PC-9 (cell line): ENCODE results near the gene ZWILCH. TPM values are rescaled to one million over a fixed set of nuclear protein-coding genes. Genes with fewer than 3 reads are reported as not detected.

Experiments used
- BruUV-seq: library from RNA; stranded (reverse); fragments of 400-500 nt; replicated peaks from 2 replicates; lab custom pipeline; 2021; lab: Mats Ljungman, UMichigan
- CTCF ChIA-PET: fragments of 300-600 bp; sonication (Branson Sonifier 250); formaldehyde crosslinking; loops from one replicate; lab custom pipeline; 2022; ENCODE audit warnings: antibody characterized with exemption; lab: Charles Lee
- POLR2A ChIA-PET: fragments of 300-600 bp; sonication (Branson Sonifier 250); formaldehyde crosslinking; loops from one replicate; lab custom pipeline; 2022; ENCODE audit warnings: antibody characterized with exemption; ENCODE audit not compliant: unreplicated experiment; lab: Charles Lee
- DNase-seq, 2 experiments: peaks; one replicate each; pipeline versions ENCODE4 v3.0.0 to v3.0.0-alpha.2; 2015 to 2022; ENCODE audit warnings: mixed read lengths in 1 of 2
- H2AFZ ChIP-seq: fragments of 200-600 bp; sonication (generic); 2 replicates; pipeline ENCODE4 v1.8.1; 2017; ENCODE audit warnings: antibody characterized with exemption
- H3F3A ChIP-seq: fragments of 200-600 bp; sonication (generic); 2 replicates; pipeline ENCODE4 v1.8.1; 2017; ENCODE audit warnings: antibody characterized with exemption, mild to moderate bottlenecking, low read depth; ENCODE audit not compliant: insufficient read depth
- H3K27ac ChIP-seq: fragments of 200-600 bp; sonication (generic); 2 replicates; pipeline ENCODE4 v1.6.1; 2016; ENCODE audit warnings: mixed run types
- H3K27me3 ChIP-seq: fragments of 200-600 bp; sonication (generic); 2 replicates; pipeline ENCODE4 v1.6.1; 2016; ENCODE audit warnings: low read depth, mixed run types; ENCODE audit not compliant: insufficient read depth
- H3K36me3 ChIP-seq: fragments of 200-600 bp; sonication (generic); 2 replicates; pipeline ENCODE4 v1.6.1; 2016; ENCODE audit warnings: low read depth, mixed run types
- H3K4me1 ChIP-seq: fragments of 200-600 bp; sonication (generic); replicated peaks from 2 replicates; pipeline ENCODE4 v1.6.1; 2016; ENCODE audit warnings: mixed run types; ENCODE audit not compliant: insufficient read depth
- H3K4me2 ChIP-seq: fragments of 200-600 bp; sonication (generic); 2 replicates; pipeline ENCODE4 v1.6.1; 2017; ENCODE audit warnings: mixed run types
- H3K4me3 ChIP-seq: fragments of 200-600 bp; sonication (generic); 2 replicates; pipeline ENCODE4 v1.6.1; 2016; ENCODE audit warnings: mixed run types
- H3K79me2 ChIP-seq: fragments of 200-600 bp; sonication (generic); 2 replicates; pipeline ENCODE4 v1.6.1; 2017; ENCODE audit warnings: low read depth, mixed run types
- H3K9me2 ChIP-seq: fragments of 200-600 bp; sonication (generic); 2 replicates; pipeline ENCODE4 v1.8.1; 2017; ENCODE audit warnings: mild to moderate bottlenecking; ENCODE audit not compliant: insufficient read depth
- H3K9me3 ChIP-seq: fragments of 200-600 bp; sonication (generic); 2 replicates; pipeline ENCODE4 v1.8.1; 2016; ENCODE audit warnings: low read depth; ENCODE audit not compliant: insufficient read depth
- H4K20me1 ChIP-seq: fragments of 200-600 bp; sonication (generic); 2 replicates; pipeline ENCODE4 v1.8.1; 2017; ENCODE audit not compliant: insufficient read depth
- EZH2 ChIP-seq: fragments of 200-600 bp; sonication (generic); IDR thresholded peaks from 2 replicates; pipeline ENCODE4 v1.8.0; 2017; ENCODE audit warnings: antibody characterized with exemption, low read depth
- intact Hi-C: fragments of 100-400 bp; cut with micrococcal nuclease; formaldehyde crosslinking; loops from one replicate; pipeline ENCODE4 v1.10.0; 2022; ENCODE audit not compliant: unreplicated experiment
- total RNA-seq: library from RNA; stranded (reverse); gene quantifications from 2 replicates; pipeline ENCODE4 v1.2.3, GENCODE V29; 2021
- TF ChIP-seq, protein P1 (sequence below): fragments of 200-600 bp; sonication (generic); conservative IDR thresholded peaks from 2 replicates; pipeline ENCODE4 v1.6.1; 2017; ENCODE audit warnings: mixed run types, antibody characterized with exemption, mild to moderate bottlenecking, moderate library complexity

Gene ZWILCH
- total RNA-seq, 1 experiment from 2014 or later: 26.3 TPM

DNA sequence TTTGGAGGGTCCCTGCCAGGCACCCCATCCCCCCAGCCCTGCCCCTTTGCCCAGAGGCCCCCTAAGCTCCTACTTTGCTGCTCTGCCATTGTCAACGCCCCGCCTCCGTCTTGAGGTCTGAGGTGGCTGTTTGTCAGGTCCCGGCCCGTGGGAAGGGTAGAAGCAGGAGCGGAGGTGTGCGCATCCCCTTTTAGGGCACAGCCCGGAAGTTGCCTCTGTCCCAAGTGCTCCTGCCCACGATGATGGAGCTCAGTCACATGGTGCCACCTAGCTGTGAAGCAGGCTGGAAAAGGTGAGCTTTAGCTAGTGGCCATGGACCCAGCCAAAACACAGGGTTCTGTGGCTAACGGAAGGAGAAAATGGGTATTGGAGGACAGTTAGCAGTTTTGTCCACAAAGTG, 89.2 kb downstream of the ZWILCH start:
- TF ChIP-seq EZH2: no peak
- TF ChIP-seq, protein P1, sequence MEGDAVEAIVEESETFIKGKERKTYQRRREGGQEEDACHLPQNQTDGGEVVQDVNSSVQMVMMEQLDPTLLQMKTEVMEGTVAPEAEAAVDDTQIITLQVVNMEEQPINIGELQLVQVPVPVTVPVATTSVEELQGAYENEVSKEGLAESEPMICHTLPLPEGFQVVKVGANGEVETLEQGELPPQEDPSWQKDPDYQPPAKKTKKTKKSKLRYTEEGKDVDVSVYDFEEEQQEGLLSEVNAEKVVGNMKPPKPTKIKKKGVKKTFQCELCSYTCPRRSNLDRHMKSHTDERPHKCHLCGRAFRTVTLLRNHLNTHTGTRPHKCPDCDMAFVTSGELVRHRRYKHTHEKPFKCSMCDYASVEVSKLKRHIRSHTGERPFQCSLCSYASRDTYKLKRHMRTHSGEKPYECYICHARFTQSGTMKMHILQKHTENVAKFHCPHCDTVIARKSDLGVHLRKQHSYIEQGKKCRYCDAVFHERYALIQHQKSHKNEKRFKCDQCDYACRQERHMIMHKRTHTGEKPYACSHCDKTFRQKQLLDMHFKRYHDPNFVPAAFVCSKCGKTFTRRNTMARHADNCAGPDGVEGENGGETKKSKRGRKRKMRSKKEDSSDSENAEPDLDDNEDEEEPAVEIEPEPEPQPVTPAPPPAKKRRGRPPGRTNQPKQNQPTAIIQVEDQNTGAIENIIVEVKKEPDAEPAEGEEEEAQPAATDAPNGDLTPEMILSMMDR: no peak
- Histone ChIP-seq H3K79me2 (no peaks in the 10 kb centered on the region), H3K27me3 (no peaks in the 10 kb centered on the region), H3K4me1 (no peaks in the 10 kb centered on the region), H2AFZ (no peak overlapping the region), H3K27ac (no peak overlapping the region), H3K9me2 (no peaks in the 10 kb centered on the region), H3F3A (no peaks in the 10 kb centered on the region), H3K9me3 (no peaks in the 10 kb centered on the region), H3K4me2 (no peak overlapping the region), H3K36me3 (no peaks in the 10 kb centered on the region), H3K4me3 (no peak overlapping the region), H4K20me1 (no peaks in the 10 kb centered on the region)
- CTCF ChIA-PET: interaction anchor here (0.5 to 0.7 kb wide), 3 partner anchors 96 to 298 kb away, joined by 3 to 8 read pairs (median 3); no protein-coding TSS in a partner anchor
- BruUV-seq: no TSS peak
- no peak for DNase-seq
- POLR2A ChIA-PET: interaction anchor here (0.6 kb wide), 1 partner anchor 9 kb away, joined by 4 read pairs; no protein-coding TSS in a partner anchor
- intact Hi-C loops: no loop called here

DNA sequence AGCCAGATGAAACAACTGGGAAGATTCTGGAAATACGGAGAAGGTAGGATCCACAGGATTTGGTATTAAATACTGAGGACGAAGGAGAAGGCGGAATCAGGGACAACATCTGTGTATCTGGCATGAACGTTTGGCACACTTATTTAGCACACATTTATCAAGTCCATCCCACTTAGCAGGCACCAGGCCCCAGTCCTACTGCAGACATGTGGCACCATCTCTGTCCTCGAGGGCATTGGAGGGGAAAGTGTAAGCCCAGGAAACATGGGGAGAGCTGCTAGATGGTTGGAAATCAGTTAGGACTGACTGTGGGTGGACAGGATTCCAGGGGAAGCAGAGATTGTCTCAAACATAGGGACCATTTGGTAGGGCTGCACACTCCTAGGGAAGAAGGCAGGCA, 89.7 kb downstream of the ZWILCH start:
- DNase-seq: no peak
- no peaks in the 10 kb centered on the region for H3K36me3 ChIP-seq
- H3K4me1 ChIP-seq: no peaks in the 10 kb centered on the region
- intact Hi-C loops: no loop called here
- H3K4me2 ChIP-seq: no peak overlapping the region
- no peaks in the 10 kb centered on the region for H3K9me2 ChIP-seq
- H3K4me3 ChIP-seq: no peak overlapping the region
- H3K79me2 ChIP-seq: no peaks in the 10 kb centered on the region
- no TSS peak for BruUV-seq
- H3F3A ChIP-seq: no peaks in the 10 kb centered on the region
- no peaks in the 10 kb centered on the region for H4K20me1 ChIP-seq
- TF ChIP-seq, protein P1: no peak
- TF ChIP-seq EZH2: no peak
- H3K27ac ChIP-seq: no peak overlapping the region
- ChIA-PET POLR2A (interaction anchor here (0.6 kb wide), 1 partner anchor 9 kb away, joined by 4 read pairs; no protein-coding TSS in a partner anchor), CTCF (interaction anchor here (0.5 to 0.7 kb wide), 3 partner anchors 96 to 299 kb away, joined by 3 to 8 read pairs (median 3); no protein-coding TSS in a partner anchor)
- H2AFZ ChIP-seq: no peak overlapping the region
- H3K9me3 ChIP-seq: no peaks in the 10 kb centered on the region
- no peaks in the 10 kb centered on the region for H3K27me3 ChIP-seq

DNA sequence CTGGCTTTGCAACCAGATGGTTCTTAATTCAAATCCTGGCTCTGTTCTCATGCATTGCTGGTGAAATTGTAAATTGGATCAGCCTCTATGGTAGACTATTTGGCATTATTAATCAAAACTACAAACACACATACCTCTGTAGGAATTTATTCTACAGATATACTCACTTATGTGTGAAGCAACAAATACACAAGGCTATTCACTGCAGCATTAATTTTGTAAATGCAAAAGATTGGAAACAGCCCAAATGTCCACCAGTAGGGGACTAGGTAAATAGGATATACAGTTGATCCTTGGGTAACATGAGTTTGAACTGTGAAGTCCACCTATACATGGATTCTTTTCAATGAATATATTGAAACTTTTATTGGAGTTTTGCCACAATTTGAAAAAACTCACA, 90.2 kb downstream of the ZWILCH start:
- no peak overlapping the region for H3K4me2 ChIP-seq
- no peaks in the 10 kb centered on the region for H3K9me2 ChIP-seq
- no peaks in the 10 kb centered on the region for H3K4me1 ChIP-seq
- H3K9me3 ChIP-seq: no peaks in the 10 kb centered on the region
- no peaks in the 10 kb centered on the region for H4K20me1 ChIP-seq
- H3F3A ChIP-seq: no peaks in the 10 kb centered on the region
- TF ChIP-seq, protein P1: no peak
- no peak for TF ChIP-seq EZH2
- CTCF ChIA-PET: no interaction called here
- H3K36me3 ChIP-seq: no peaks in the 10 kb centered on the region
- no peak for DNase-seq
- H3K79me2 ChIP-seq: no peaks in the 10 kb centered on the region
- intact Hi-C loops: no loop called here
- H2AFZ ChIP-seq: no peak overlapping the region
- H3K27me3 ChIP-seq: no peaks in the 10 kb centered on the region
- BruUV-seq: no TSS peak
- no peak overlapping the region for H3K27ac ChIP-seq
- POLR2A ChIA-PET: no interaction called here
- H3K4me3 ChIP-seq: no peak overlapping the region
